HT1080 (cell line): ENCODE results near the gene ITM2B. TPM values are rescaled to one million over a fixed set of nuclear protein-coding genes. Genes with fewer than 3 reads are reported as not detected.

Experiments
- DNase-seq: peaks from one replicate; pipeline ENCODE4 v3.0.0-alpha.2; 2015; ENCODE audit warnings: low read depth
- total RNA-seq: library from RNA; depleted of rRNA; stranded (reverse); fragments of >200 nt; shearing (Covaris generic); gene quantifications from 2 replicates; pipeline ENCODE4 v1.2.3, GENCODE V29; 2014; rRNA removed

Gene ITM2B
- total RNA-seq, 1 experiment from 2014 or later = 147 TPM

GRCh38 chr13:48303359-48304142 is 70.5 kb downstream of the ITM2B start, which contains the start of gene RB1:
Gene RB1 (plus strand): TSS chr13:48303751. CDS start chr13:48303913, 162 bp downstream.
- peak; percentile 95 for DNase-seq

- DNase-seq = peak; percentile 37
These were observed 71.3 kb downstream of the ITM2B start for GRCh38 chr13:48304143-48304876.

GRCh38 chr13:48311223-48311622 is 78.2 kb downstream of the ITM2B start:
- no peak for DNase-seq

- DNase-seq = no peak
These were observed 83.1 kb downstream of the ITM2B start for GRCh38 chr13:48315969-48316650.

GRCh38 chr13:48316826-48317510 is 84.0 kb downstream of the ITM2B start:
- no peak for DNase-seq

- no peak for DNase-seq
These were observed 84.7 kb downstream of the ITM2B start for GRCh38 chr13:48317511-48318376.

GRCh38 chr13:48318377-48318811 is 85.4 kb downstream of the ITM2B start:
- no peak for DNase-seq

GRCh38 chr13:48318821-48319511 is 86.0 kb downstream of the ITM2B start:
- no peak for DNase-seq

Other genes with a start within 250 kb of the ITM2B start
- gene SUCLA2, start 231.9 kb upstream of the ITM2B start, total RNA-seq = 37.3 and 44.8 TPM in 2 replicates
- 60.7 and 67.0 TPM in 2 replicates for gene NUDT15, start 195.5 kb upstream of the ITM2B start, total RNA-seq
- 45.3 and 48.1 TPM in 2 replicates for gene MED4, start 138.1 kb upstream of the ITM2B start, total RNA-seq
- gene RB1, start 70.5 kb downstream of the ITM2B start, total RNA-seq = 36.7 and 47.4 TPM in 2 replicates
- not detected in 2 replicates for gene LPAR6, start 179.9 kb downstream of the ITM2B start, total RNA-seq